HG03064 (cell line): Measurements from ENCODE around the gene PCSK4.
A peak's percentile ranks its signal among the peaks of the same experiment; 100 is the strongest.
"Not testable (repeated sequence)": the region's sequence is repeated elsewhere in the genome, so short reads cannot be mapped to it uniquely, and the experiment has no call there.

ENCODE experiments used
- ATAC-seq: cut with Tn5 transposase; IDR thresholded peaks from one replicate; pipeline ENCODE4 v1.9.1; 2021; ENCODE audit warnings: low read depth; ENCODE audit not compliant: unreplicated experiment

Gene PCSK4

GRCh38 chr19:1489463-1490310, 463 bp downstream of the PCSK4 start:
- ATAC-seq = no peak

DNA sequence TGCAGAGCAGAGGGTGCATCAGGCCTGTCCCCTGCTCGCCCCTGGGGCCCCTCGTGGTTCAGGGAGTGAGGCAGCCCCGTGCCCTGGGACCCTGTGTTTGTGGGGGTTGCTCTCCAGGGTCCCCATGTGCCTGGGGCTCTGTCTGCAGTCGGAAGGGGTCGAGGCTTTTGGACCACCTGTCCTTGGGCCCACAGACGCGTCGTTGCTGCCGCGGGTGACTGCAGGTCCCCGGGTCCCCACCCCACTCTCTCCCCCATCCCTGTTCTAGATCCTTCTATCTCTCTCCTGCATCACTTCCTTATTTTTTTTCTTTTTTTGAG, 1.9 kb downstream of the PCSK4 start:
- no peak for ATAC-seq

DNA sequence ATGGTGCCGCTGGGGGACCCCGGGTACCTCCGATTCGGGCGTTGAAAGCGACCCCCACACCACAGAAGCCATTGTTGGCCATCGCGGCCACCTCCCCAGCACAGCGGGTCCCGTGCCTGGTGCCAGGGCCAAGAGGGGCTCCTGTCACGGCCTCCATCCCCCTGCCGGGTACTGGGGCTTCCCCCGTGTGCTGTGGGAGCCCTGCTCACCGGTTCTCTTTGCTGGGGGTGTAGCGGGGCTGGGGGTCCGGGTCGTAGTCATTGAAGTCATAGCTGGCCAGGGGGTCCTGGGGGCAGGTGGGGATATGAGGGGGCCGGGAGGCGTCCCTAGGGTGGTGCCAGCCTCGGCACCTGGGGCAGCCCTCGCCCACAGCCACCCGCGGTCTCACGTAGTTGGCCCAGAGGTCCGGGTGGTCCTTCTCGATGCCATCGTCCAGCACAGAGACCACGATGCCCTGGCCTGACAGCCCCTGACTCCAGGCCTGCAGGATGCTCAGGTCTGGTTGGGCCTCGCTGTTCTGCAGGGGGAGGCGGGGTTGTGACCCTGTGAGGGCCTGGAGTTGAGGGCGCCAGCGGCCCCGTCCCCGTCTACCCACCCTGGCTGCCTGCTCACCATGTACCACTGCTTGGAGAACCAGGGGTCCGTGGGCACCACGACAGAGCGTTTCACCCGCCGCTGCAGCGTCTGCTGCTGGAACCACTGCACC, 2.4 kb downstream of the PCSK4 start:
- ATAC-seq = no peak

DNA sequence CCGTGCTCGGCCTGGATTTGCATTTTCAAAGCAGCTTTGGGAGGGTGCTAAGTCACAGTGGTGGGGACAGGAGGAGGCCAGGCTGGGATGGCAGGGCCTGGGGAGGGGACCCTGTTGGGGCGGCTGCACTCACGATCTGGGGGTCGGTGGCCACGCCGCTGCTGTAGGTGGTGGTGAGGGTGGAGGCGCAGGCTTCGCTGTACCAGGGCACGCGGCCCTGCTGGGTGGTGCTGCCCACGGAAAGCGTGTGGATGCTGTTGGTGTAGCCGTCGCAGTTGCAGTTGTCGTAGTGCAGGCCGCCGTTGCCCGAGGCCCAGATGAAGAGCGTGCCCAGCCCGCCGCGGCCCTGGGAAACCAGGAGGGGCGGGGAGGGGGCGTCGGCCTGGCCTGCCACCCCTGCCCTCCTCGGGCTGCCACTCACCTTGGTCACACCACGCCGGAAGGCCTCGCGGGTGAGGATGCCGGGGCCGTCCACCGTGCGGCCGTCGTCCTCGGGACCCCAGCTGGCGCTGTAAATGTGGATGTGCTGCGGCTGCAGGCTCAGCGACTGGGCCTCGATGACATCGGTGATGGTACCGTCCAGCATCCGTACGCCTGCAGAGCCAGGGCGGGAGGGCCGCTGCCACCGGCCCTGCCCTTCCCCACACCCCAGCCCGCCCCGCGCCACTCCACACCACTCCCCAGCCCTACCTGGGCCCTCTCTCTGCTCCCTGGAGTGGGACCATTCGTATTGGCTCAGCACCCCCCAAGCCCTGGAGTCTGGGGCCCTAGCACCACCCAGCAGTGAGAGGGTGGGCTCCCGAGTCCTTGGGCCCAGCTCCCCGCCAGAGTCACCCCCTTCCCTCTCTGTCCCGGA, 3.2 kb downstream of the PCSK4 start:
- ATAC-seq = no peak

GRCh38 chr19:1483979-1484428, 6.1 kb downstream of the PCSK4 start:
- no peak for ATAC-seq

- ATAC-seq = no peak
Measured at GRCh38 chr19:1483131-1483978, 6.8 kb downstream of the PCSK4 start.

GRCh38 chr19:1482361-1483130, 7.6 kb downstream of the PCSK4 start:
- ATAC-seq = no peak

- ATAC-seq = no peak
Measured at GRCh38 chr19:1481893-1482360, 8.2 kb downstream of the PCSK4 start.

DNA sequence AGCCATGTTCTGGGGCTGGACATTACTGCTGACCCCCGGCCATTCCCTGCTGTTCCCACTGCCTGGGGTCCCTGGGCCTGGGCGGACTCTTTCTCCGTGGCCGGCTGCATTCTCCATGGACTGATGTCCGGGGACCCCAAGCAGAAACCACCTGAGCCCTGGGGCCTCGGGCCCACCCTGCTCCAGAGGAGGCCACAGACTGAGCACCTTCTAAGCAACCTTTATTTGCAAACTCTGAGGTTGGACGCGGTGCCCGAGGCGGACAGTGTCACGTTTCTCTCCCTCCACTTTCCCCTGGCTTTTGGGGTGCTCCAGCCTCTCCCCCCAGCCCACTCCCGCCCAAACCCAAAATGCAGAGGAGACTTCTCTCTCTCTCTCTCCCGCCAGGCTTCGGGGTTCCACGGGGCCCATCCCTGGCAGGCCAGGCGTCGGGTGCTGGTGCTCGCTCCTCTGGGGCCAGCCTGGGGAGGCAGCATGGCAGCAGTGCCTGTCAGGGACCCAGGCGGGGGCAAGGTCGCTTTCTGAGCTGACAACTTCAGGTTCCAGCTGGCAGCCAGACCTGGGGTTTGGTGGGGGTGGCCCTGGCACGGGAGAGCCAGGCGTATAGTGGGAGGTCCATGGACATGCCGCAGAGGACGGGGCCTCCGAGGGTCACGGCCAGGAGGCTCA, 8.8 kb downstream of the PCSK4 start:
- no peak for ATAC-seq

DNA sequence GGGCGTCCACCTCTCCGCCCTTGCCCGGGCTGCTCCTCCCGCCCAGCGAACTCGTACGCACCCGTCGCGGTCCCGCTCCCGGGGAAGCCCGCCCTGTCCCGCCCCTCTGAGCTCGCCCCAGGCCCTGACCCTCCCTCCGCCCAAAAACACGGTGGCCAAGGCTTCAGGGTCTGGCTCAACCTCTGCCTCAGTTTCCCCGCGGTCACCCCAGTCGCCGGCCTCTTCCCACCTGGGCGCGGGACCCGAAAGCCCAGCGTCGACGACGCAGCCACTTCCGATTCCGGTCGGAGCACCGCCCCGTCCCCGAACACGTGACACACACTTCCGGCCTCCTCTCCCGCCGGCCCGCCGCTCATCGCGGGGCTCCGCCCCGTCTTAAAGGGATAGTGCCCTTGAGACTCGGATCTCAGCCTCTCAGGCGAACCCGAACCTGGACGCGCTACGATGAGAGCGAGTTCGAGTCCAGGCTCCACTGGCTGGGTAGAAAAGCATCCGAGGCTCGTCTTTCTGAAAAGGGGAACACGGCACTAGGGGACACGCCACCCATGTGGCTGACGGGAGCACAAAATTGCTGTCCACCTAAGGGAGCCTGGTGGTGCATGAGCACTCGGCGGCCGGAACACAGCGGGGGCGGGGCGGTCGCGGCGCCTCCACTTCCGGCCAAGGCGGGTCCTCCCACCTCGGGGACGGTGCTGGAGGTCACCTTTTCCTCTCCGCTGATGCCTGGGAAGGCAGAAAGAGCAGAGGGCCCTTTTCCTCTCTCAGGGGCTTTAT, 11.0 kb downstream of the PCSK4 start, which contains the start of gene C19orf25:
TSS of gene C19orf25 (minus strand) at position 282 of the 774 bp plus-strand sequence. CDS start 312 bp downstream, outside the sequence.
- ATAC-seq = peak; percentile 68

- not testable (repeated sequence) for ATAC-seq
Measured at GRCh38 chr19:1477056-1477455, 13.1 kb downstream of the PCSK4 start.

DNA sequence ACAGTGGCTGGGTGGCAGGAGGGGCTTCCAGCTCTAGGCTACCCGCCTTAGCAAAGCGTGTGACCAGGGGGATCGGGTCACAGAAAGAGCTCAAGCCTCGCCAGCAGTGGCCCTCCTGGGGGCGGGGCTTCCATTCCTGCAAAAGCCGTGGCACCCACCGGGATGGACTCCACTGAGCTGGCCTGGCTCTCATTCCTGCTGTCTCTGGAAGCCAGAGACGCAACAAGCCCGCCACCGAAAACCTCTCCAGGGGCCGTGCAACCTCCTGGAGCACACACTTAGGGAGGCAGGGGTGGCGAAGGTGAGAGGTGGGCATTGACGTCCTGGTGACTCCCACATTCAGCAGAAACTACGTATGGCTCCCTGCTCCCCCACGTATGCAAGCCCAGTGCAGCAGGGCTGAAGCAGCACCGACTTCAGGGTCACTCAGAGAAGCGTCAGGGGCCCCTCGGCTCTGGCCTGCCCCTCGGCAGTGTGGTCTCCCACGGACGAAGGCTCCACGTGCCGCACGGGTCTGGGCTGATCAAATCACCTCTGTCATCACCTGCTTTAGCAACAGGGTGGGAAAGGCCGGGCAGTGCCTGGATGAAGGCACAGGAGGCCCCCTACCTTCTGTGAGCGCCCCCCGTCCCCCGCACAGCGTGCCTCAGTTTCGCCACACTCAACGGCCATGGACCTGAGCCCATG, 14.3 kb downstream of the PCSK4 start:
- ATAC-seq = no peak

DNA sequence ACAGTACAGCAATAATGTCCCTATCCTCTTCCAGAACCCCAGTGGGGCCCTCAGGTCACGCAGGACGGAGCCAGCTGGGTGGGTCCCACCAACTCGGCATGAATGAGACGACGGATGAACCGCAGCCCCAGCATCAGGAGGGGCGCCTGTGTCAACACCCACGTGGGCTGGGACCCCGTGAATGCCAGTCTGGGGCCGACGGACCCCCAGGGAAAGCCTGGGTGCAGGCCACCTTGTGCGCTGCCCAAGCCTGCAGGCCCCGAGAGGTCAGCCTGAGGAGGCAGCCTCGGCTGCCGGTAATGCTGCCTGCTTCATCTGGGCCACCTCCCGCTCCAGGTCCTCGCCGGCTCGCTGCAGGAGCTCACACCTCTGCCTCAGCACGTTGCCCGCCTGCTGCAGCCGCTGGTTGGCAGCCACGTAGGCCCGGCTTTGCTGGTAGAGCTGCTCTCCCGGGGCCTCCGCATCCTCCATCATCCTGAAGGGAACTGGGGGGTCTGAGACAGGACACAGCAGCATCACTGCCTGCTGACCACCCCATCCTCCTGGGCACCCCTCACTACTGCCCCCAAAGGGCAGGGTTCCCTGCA, 15.3 kb downstream of the PCSK4 start:
- ATAC-seq = no peak

- no peak for ATAC-seq
Measured at GRCh38 chr19:1474011-1474764, 16.0 kb downstream of the PCSK4 start.

DNA sequence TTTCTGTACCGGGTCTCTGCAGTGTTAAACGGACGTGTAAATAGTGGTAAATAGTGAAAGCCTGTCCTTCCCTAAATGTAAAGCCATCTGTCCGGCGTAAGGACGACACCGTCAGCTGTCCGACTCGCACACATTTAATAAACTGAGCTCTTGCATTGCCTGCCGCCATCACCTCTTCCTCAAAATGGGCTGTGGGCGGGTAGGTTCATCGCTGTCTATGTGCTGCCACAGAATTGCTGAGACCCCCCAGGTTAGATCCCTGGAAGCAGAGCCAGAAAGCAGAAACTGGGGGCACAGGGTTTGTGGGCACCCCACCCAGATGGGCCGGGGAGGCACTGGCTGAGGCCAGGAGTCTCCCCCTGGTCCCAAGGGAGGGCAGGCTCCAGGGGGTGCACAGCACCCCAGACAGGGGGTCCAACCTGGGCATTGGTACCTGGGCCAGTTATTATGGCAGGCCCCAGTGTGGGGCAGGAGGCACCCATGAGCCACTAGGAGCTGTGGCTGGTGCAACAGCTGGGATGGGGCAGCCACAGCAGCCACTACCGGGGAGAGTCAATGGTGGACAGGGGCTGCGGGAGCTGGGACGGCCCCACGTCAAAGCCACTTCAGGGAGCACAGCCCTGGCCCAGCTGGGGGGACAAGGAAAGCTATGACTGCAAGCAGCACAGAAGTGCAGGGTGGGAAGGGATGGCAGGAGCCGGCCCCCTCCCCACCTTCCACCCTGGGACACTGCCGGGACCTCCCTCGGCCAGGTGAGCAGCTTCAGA, 16.9 kb downstream of the PCSK4 start:
- ATAC-seq = no peak
